ENCODE data around the gene MYBPH. TPM values are rescaled to one million over a fixed set of nuclear protein-coding genes. Genes with fewer than 3 reads are reported as not detected.

Gene MYBPH
- total RNA-seq, 1 experiment from 2014 or later: not detected

DNA sequence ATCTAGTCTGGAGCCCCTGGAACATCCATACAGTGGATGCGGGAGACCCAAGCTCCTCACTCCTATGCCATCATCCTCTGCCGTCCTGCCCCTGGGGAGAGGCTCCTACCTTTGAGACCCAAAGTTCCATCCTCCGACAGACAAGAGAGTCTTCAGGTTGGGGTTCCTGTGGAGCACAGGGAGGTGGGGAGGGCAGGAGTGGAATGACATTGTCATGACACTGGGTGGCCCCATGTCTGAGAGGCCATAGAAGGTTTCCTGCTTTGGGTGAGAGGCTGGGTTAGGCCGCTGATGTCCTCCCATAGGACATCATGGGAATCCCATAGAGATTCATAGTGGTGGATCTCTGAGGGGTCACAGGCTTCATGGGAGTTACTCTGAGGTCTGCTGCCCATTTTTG is 8.8 kb upstream of the MYBPH start:
- peaks cover 13% of the 10 kb centered on the region for H3K4me1 Mint-ChIP-seq (ENCODE audit: insufficient read depth, unreplicated experiment)
- H3K27ac Mint-ChIP-seq (ENCODE audit: low read depth, unreplicated experiment): no peak overlapping the region
- DNase-seq (ENCODE audit: unreplicated experiment): no peak
- no peaks in the 10 kb centered on the region for H3K36me3 Mint-ChIP-seq (ENCODE audit: insufficient read depth, unreplicated experiment)
- CTCF ChIA-PET: interaction anchor here (0.6 to 5.4 kb wide), 7 partner anchors 11 to 154 kb away, joined by 3 to 47 read pairs (median 3); no protein-coding TSS in a partner anchor
- no TSS peak for BruUV-seq (replicated peaks)
- H3K27me3 Mint-ChIP-seq (ENCODE audit: insufficient read depth, unreplicated experiment): peaks cover 23% of the 10 kb centered on the region
- TF ChIP-seq, protein P1, sequence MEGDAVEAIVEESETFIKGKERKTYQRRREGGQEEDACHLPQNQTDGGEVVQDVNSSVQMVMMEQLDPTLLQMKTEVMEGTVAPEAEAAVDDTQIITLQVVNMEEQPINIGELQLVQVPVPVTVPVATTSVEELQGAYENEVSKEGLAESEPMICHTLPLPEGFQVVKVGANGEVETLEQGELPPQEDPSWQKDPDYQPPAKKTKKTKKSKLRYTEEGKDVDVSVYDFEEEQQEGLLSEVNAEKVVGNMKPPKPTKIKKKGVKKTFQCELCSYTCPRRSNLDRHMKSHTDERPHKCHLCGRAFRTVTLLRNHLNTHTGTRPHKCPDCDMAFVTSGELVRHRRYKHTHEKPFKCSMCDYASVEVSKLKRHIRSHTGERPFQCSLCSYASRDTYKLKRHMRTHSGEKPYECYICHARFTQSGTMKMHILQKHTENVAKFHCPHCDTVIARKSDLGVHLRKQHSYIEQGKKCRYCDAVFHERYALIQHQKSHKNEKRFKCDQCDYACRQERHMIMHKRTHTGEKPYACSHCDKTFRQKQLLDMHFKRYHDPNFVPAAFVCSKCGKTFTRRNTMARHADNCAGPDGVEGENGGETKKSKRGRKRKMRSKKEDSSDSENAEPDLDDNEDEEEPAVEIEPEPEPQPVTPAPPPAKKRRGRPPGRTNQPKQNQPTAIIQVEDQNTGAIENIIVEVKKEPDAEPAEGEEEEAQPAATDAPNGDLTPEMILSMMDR (IDR thresholded peaks at IDR 0.05; ENCODE audit: unreplicated experiment): no peak
- no peaks in the 10 kb centered on the region for H3K9me3 Mint-ChIP-seq (ENCODE audit: unreplicated experiment)
- POLR2A ChIA-PET: interaction anchor here (0.6 kb wide), 1 partner anchor 106 kb away, joined by 4 read pairs; no protein-coding TSS in a partner anchor
- H3K4me3 Mint-ChIP-seq (ENCODE audit: unreplicated experiment): no peak overlapping the region
- intact Hi-C loops (cut with micrococcal nuclease): no loop called here

DNA sequence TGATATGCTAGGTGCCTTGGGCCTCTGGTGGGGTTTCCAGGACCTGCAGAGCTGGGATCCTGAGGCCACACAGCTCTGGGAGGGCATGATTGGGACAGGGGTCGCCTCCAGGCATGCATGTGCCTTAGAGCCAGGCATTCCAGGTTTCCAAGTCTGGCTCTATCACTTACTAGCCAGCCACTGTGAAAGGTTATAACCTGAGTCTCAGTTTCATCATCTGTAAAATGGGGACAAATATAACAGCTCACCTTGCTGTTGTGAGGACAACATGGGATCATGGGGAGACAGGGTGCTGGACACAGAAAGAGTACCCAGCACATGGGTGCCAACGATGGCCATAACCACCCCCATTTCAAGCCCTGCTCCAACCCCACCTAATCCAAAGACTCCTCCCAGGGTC is 8.2 kb upstream of the MYBPH start:
- Mint-ChIP-seq H3K4me3 (ENCODE audit: unreplicated experiment) (no peak overlapping the region), H3K9me3 (ENCODE audit: unreplicated experiment) (no peaks in the 10 kb centered on the region), H3K27me3 (ENCODE audit: insufficient read depth, unreplicated experiment) (peaks cover 16% of the 10 kb centered on the region), H3K27ac (ENCODE audit: low read depth, unreplicated experiment) (no peak overlapping the region), H3K36me3 (ENCODE audit: insufficient read depth, unreplicated experiment) (no peaks in the 10 kb centered on the region), H3K4me1 (ENCODE audit: insufficient read depth, unreplicated experiment) (peaks cover 13% of the 10 kb centered on the region)
- no peak for DNase-seq (ENCODE audit: unreplicated experiment)
- TF ChIP-seq, protein P1 (IDR thresholded peaks at IDR 0.05; ENCODE audit: unreplicated experiment): no peak
- ChIA-PET CTCF (interaction anchor here (0.6 to 5.4 kb wide), 4 partner anchors 11 to 154 kb away, joined by 3 to 47 read pairs (median 3); no protein-coding TSS in a partner anchor), POLR2A (interaction anchor here (0.6 kb wide), 1 partner anchor 105 kb away, joined by 4 read pairs; no protein-coding TSS in a partner anchor)
- no TSS peak for BruUV-seq (replicated peaks)
- intact Hi-C loops (cut with micrococcal nuclease): no loop called here

DNA sequence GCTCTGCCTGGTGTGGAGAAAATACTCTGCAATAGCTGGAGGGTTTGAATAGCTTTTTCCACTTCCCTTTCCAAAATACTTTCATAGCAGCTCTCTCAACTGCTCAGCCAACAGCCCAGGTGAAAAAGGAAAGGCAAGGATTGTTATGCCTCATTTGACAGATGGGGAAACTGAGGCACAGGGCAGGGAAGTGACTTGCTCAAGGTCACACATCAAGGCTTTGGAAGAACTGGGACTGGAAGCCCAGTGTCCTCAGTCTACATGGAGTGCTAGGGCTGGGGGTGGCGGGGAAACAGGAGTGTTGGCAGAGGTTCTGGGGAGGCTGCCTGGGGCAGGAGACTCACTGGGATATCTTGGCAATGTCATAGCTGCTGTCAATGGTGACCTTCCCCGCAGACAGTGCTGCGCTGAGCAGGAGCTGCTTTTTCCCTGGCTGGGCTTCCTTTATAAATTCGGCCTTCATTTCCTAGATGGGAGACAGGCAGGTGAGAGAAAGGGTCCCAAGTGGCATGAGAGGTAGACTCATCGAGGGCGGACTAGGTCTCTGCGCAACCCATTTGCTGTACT is 6.8 kb upstream of the MYBPH start:
- TF ChIP-seq, protein P1 (IDR thresholded peaks at IDR 0.05; ENCODE audit: unreplicated experiment): no peak
- no peak for DNase-seq (ENCODE audit: unreplicated experiment)
- BruUV-seq (replicated peaks): no TSS peak
- ChIA-PET CTCF (interaction anchor here (0.6 to 2.8 kb wide), 5 partner anchors 10 to 417 kb away, joined by 3 to 25 read pairs (median 5); no protein-coding TSS in a partner anchor), POLR2A (interaction anchor here (0.9 kb wide), 1 partner anchor 10 kb away, joined by 3 read pairs; no protein-coding TSS in a partner anchor)
- no peaks in the 10 kb centered on the region for H3K36me3 Mint-ChIP-seq (ENCODE audit: insufficient read depth, unreplicated experiment)
- H3K4me1 Mint-ChIP-seq (ENCODE audit: insufficient read depth, unreplicated experiment): peaks cover 13% of the 10 kb centered on the region
- no peak overlapping the region for H3K4me3 Mint-ChIP-seq (ENCODE audit: unreplicated experiment)
- intact Hi-C loops (cut with micrococcal nuclease): no loop called here
- H3K27ac Mint-ChIP-seq (ENCODE audit: low read depth, unreplicated experiment): no peak overlapping the region
- H3K27me3 Mint-ChIP-seq (ENCODE audit: insufficient read depth, unreplicated experiment): peaks cover 3% of the 10 kb centered on the region
- no peaks in the 10 kb centered on the region for H3K9me3 Mint-ChIP-seq (ENCODE audit: unreplicated experiment)

DNA sequence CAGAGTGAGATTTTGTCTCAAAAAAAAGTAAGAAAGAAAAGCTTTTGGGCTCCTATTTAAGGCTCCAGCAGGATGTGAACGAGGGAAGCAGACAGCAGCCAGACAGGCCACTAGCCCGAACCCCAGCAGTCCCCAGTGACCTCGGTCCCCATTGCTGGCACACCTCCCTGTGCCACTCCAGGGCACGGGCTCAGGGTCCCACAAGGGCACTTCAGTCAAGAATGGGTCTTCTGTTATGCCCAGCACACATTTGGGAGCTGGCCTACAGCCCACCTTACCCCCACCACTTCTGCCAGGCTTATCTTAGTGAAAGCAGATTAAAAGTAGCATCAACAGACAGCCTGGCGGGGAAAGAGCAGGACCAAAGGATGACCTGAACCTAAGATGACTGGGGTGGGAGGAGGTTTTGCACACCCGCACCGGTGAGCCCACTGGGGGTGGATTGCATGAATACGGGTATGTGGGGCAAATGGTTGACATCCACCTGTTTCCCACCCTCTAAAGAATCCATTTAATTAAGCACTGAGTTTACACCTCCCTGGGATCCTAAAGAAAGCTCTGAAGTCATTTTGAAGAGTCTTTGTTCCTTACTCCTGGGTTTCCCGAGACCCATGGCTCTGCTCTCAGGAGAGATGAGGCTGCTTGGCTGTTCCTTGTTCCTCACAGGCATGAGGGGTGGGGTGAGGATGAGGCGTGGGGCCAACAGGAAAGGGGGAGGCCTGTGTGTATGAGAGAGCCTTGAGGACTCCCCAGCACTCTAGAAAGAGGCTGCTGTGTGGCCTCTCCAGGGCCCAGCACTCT is 6.2 kb upstream of the MYBPH start:
- CTCF ChIA-PET: interaction anchor here (0.6 to 2.8 kb wide), 8 partner anchors 9 to 1078 kb away, joined by 3 to 25 read pairs (median 4); no protein-coding TSS in a partner anchor
- intact Hi-C loops (cut with micrococcal nuclease): no loop called here
- H3K27me3 Mint-ChIP-seq (ENCODE audit: insufficient read depth, unreplicated experiment): no peaks in the 10 kb centered on the region

More for the DNA sequence above, 6.2 kb upstream of the MYBPH start:
- Mint-ChIP-seq H3K9me3 (ENCODE audit: unreplicated experiment) (no peaks in the 10 kb centered on the region), H3K36me3 (ENCODE audit: insufficient read depth, unreplicated experiment) (no peaks in the 10 kb centered on the region), H3K4me1 (ENCODE audit: insufficient read depth, unreplicated experiment) (peaks cover 10% of the 10 kb centered on the region), H3K27ac (ENCODE audit: low read depth, unreplicated experiment) (no peak overlapping the region), H3K4me3 (ENCODE audit: unreplicated experiment) (no peak overlapping the region)
- DNase-seq (ENCODE audit: unreplicated experiment): no peak
- no TSS peak for BruUV-seq (replicated peaks)
- POLR2A ChIA-PET: interaction anchor here (0.7 to 0.9 kb wide), 2 partner anchors 9 to 241 kb away, joined by 3 read pairs; no protein-coding TSS in a partner anchor
- TF ChIP-seq, protein P1 (IDR thresholded peaks at IDR 0.05; ENCODE audit: unreplicated experiment): no peak
